ENCODE data around the gene SLC35G3. TPM values are rescaled to one million over a fixed set of nuclear protein-coding genes. Genes with fewer than 3 reads are reported as not detected.
"Not testable (repeated sequence)": the region's sequence is repeated elsewhere in the genome, so short reads cannot be mapped to it uniquely, and the experiment has no call there.

The SLC35G3 gene
- total RNA-seq = not detected in 2 replicates
- polyA plus RNA-seq = not detected in 2 replicates
- not detected in 2 replicates for polyA plus RNA-seq (2012)
- not detected in 2 replicates for polyA minus RNA-seq (ENCODE audit: low replicate concordance)

GRCh38 chr17:35194001-35194400, at the start of gene SLC35G3:
Gene SLC35G3, minus strand, starts transcription at chr17:35194393. Its CDS starts 86 bp downstream, at chr17:35194307.
- H4K20me1 ChIP-seq (ENCODE audit: control insufficient read depth, extremely low read depth, insufficient read depth, low read length); H3K4me2 ChIP-seq (ENCODE audit: extremely low read depth, insufficient read depth, low read length); H3K36me3 ChIP-seq (ENCODE audit: control insufficient read depth, insufficient read depth, low read length); H3K9ac ChIP-seq (ENCODE audit: insufficient read depth, low read length); H3K4me1 ChIP-seq (ENCODE audit: control insufficient read depth, extremely low read depth, insufficient read depth, low read length); H3K9me3 ChIP-seq (ENCODE audit: control insufficient read depth, insufficient read depth, low read depth, low read length); H3K27me3 ChIP-seq (ENCODE audit: control insufficient read depth, insufficient read depth, low read length); H3K79me2 ChIP-seq (ENCODE audit: control insufficient read depth, insufficient read depth, low read length); H2AFZ ChIP-seq (ENCODE audit: low read length); H3K4me3 ChIP-seq (replicated peaks in 1 of 4; ENCODE audit: control extremely low read depth in 1 of 4, insufficient read depth in 1 of 4, low read depth in 3 of 4, low read length in 4 of 4); H3K27ac ChIP-seq (ENCODE audit: insufficient read depth, low read length); DNase-seq (ENCODE audit: low read depth in 2 of 2): not testable (repeated sequence)

GRCh38 chr17:35243561-35244340, 49.6 kb upstream of the SLC35G3 start:
- peaks cover 44% of the 10 kb centered on the region for H3K79me2 ChIP-seq (ENCODE audit: control insufficient read depth, insufficient read depth, low read length)

DNA sequence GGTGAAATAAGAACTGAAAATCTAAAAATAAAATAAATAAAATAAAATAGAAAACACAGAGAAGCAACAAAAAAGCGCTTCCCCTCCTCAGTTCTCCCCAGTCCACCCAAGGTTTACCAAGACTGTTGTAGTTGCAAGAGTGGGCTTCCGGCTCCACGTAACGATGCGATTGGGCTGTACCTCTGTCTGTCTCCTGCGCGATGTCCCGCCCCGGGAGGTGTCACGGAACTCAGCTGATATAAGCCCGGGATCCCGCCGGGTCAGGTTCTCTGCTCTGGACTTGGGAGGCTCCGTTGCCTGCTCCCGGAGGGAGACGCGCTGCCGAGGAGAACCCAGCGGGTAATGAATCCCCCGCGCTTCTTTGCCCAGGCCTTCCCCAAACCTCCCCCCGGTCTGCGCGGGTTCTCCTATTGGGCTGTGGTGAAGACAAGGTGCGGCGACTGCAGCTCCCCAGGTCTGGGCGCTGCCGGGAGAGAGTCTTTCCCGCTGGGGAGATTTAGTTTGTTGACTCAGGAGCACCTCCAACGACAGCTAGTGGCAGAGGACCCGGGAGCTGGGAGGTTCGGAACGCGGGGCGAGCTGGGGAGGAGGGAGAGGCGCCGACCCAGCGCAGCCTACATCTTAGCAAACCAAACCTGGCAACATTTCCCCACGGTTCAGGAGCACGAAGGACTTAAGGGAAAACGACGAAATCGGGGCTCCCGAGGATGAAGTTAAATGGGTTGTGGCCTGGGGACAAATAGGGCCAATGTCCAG, 48.8 kb upstream of the SLC35G3 start, which contains the start of gene SLFN5:
Gene SLFN5, plus strand, starts transcription at position 268 of the 756 bp plus-strand sequence. CDS start 15,619 bp downstream, outside the sequence.
- peak within 1 kb of the TSS; percentile 94 for H3K9ac ChIP-seq (ENCODE audit: insufficient read depth, low read length)
- H3K4me3 ChIP-seq (replicated peaks in 1 of 4; ENCODE audit: control extremely low read depth in 1 of 4, insufficient read depth in 1 of 4, low read depth in 3 of 4, low read length in 4 of 4) = peak within 1 kb of the TSS; percentile 85 to 96 (median 91)
- peak within 1 kb of the TSS; percentile 71 for H2AFZ ChIP-seq (ENCODE audit: low read length)
- TF ChIP-seq, protein P1, sequence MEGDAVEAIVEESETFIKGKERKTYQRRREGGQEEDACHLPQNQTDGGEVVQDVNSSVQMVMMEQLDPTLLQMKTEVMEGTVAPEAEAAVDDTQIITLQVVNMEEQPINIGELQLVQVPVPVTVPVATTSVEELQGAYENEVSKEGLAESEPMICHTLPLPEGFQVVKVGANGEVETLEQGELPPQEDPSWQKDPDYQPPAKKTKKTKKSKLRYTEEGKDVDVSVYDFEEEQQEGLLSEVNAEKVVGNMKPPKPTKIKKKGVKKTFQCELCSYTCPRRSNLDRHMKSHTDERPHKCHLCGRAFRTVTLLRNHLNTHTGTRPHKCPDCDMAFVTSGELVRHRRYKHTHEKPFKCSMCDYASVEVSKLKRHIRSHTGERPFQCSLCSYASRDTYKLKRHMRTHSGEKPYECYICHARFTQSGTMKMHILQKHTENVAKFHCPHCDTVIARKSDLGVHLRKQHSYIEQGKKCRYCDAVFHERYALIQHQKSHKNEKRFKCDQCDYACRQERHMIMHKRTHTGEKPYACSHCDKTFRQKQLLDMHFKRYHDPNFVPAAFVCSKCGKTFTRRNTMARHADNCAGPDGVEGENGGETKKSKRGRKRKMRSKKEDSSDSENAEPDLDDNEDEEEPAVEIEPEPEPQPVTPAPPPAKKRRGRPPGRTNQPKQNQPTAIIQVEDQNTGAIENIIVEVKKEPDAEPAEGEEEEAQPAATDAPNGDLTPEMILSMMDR (conservative IDR thresholded peaks at IDR 0.05 in 1 of 2, IDR thresholded peaks at IDR 0.05 in 1 of 2; ENCODE audit: low read depth in 1 of 2, low read length in 2 of 2) = no peak
- no peak for TF ChIP-seq EZH2 (IDR thresholded peaks at IDR 0.05; ENCODE audit: low read length, missing control alignments)
- peaks cover 6% of the 10 kb centered on the region for H3K36me3 ChIP-seq (ENCODE audit: control insufficient read depth, insufficient read depth, low read length)
- H3K4me1 ChIP-seq (ENCODE audit: control insufficient read depth, extremely low read depth, insufficient read depth, low read length) = peaks cover 9% of the 10 kb centered on the region
- DNase-seq (ENCODE audit: low read depth in 2 of 2) = peak; percentile 87 to 94
- H4K20me1 ChIP-seq (ENCODE audit: control insufficient read depth, extremely low read depth, insufficient read depth, low read length) = no peaks in the 10 kb centered on the region
- peak within 1 kb of the TSS; percentile 89 for H3K4me2 ChIP-seq (ENCODE audit: extremely low read depth, insufficient read depth, low read length)
- H3K9me3 ChIP-seq (ENCODE audit: control insufficient read depth, insufficient read depth, low read depth, low read length) = no peaks in the 10 kb centered on the region
- H3K27ac ChIP-seq (ENCODE audit: insufficient read depth, low read length) = peak within 1 kb of the TSS; percentile 97
- peaks cover 36% of the 10 kb centered on the region for H3K79me2 ChIP-seq (ENCODE audit: control insufficient read depth, insufficient read depth, low read length)
- H3K27me3 ChIP-seq (ENCODE audit: control insufficient read depth, insufficient read depth, low read length) = no peaks in the 10 kb centered on the region

More at GRCh38 chr17:35243561-35244340, 49.6 kb upstream of the SLC35G3 start:
- Histone ChIP-seq H3K4me2 (ENCODE audit: extremely low read depth, insufficient read depth, low read length) (peak overlapping the region; percentile 61), H3K9ac (ENCODE audit: insufficient read depth, low read length) (peak overlapping the region; percentile 94), H2AFZ (ENCODE audit: low read length) (no peak overlapping the region), H3K9me3 (ENCODE audit: control insufficient read depth, insufficient read depth, low read depth, low read length) (no peaks in the 10 kb centered on the region), H3K36me3 (ENCODE audit: control insufficient read depth, insufficient read depth, low read length) (peaks cover 9% of the 10 kb centered on the region), H3K4me1 (ENCODE audit: control insufficient read depth, extremely low read depth, insufficient read depth, low read length) (peaks cover 6% of the 10 kb centered on the region), H4K20me1 (ENCODE audit: control insufficient read depth, extremely low read depth, insufficient read depth, low read length) (no peaks in the 10 kb centered on the region), H3K4me3 (replicated peaks in 1 of 4; ENCODE audit: control extremely low read depth in 1 of 4, insufficient read depth in 1 of 4, low read depth in 3 of 4, low read length in 4 of 4) (peak overlapping the region; percentile 85 to 96 (median 91)), H3K27me3 (ENCODE audit: control insufficient read depth, insufficient read depth, low read length) (no peaks in the 10 kb centered on the region), H3K27ac (ENCODE audit: insufficient read depth, low read length) (peak overlapping the region; percentile 97)
- DNase-seq (ENCODE audit: low read depth in 2 of 2) = peak; percentile 71 to 80
- TF ChIP-seq, protein P1 (conservative IDR thresholded peaks at IDR 0.05 in 1 of 2, IDR thresholded peaks at IDR 0.05 in 1 of 2; ENCODE audit: low read depth in 1 of 2, low read length in 2 of 2) = no peak
- no peak for TF ChIP-seq EZH2 (IDR thresholded peaks at IDR 0.05; ENCODE audit: low read length, missing control alignments)
